ENCODE measurements around the gene CAP1. TPM values are rescaled to one million over a fixed set of nuclear protein-coding genes. Genes with fewer than 3 reads are reported as not detected.

Gene CAP1
- total RNA-seq = 112 TPM

GRCh38 chr1:40040511-40041465 is at the start of gene CAP1:
TSS of gene CAP1 (plus strand) at chr1:40040729. CDS start at chr1:40059347, 18,618 bp downstream.

GRCh38 chr1:40096977-40097782 is 56.7 kb downstream of the CAP1 start, which contains the start of gene PPT1:
TSS of gene PPT1 (minus strand) at chr1:40097252. CDS start at chr1:40097238, 14 bp downstream.

Other genes with a start within 250 kb of the CAP1 start
- gene TRIT1, start 157.2 kb upstream of the CAP1 start, total RNA-seq = 41.9 TPM
- gene MYCL, start 138.8 kb upstream of the CAP1 start, total RNA-seq = 9.1 TPM
- gene MFSD2A, start 85.6 kb upstream of the CAP1 start, total RNA-seq = 18.8 TPM
- 48.5 TPM for gene PPT1, start 56.5 kb downstream of the CAP1 start, total RNA-seq
- 65.4 TPM for gene RLF, start 120.7 kb downstream of the CAP1 start, total RNA-seq
- not detected for gene TMCO2, start 207.2 kb downstream of the CAP1 start, total RNA-seq
- 39.8 TPM for gene ZMPSTE24, start 217.5 kb downstream of the CAP1 start, total RNA-seq